SK-N-SH treated with all-trans-retinoic acid at 6 μM for 48 hours (cell line): ENCODE results near the gene ZNF586.

Experiments used
- ISL1 ChIP-seq: fragments of 250-450 bp; sonication (Bioruptor Pico); IDR thresholded peaks from 2 replicates; pipeline ENCODE4 v2.1.2; 2022; ENCODE audit warnings: mild to moderate bottlenecking, moderate library complexity
- PATZ1 ChIP-seq: fragments of 250-450 bp; sonication (Bioruptor Pico); IDR thresholded peaks from 2 replicates; pipeline ENCODE4 v1.8.0; 2020; ENCODE audit warnings: mild to moderate bottlenecking, moderate library complexity, borderline replicate concordance
- ZFP3 ChIP-seq: fragments of 250-450 bp; sonication (Bioruptor Pico); IDR thresholded peaks from 2 replicates; pipeline ENCODE4 v1.5.0; 2020; ENCODE audit warnings: mild to moderate bottlenecking, moderate library complexity

GRCh38 chr19:57786286-57786685, 16.8 kb downstream of the ZNF586 start:
- TF ChIP-seq PATZ1 (CRISPR knock-in tag) = no peak
- TF ChIP-seq ZFP3 (CRISPR knock-in tag) = no peak
- no peak for TF ChIP-seq ISL1 (CRISPR knock-in tag)
